WI38 (cell line): ENCODE data around the gene PSENEN.
"Not testable (repeated sequence)": the region's sequence is repeated elsewhere in the genome, so short reads cannot be mapped to it uniquely, and the experiment has no call there.

Experiments used
- H3K4me3 ChIP-seq: 2 replicates; pipeline ENCODE4 v1.5.1; 2011; ENCODE audit warnings: low read depth, mild to moderate bottlenecking, control low read depth, low read length
- TF ChIP-seq, protein P1 (sequence below): IDR thresholded peaks from 2 replicates; pipeline ENCODE4 v1.5.1; 2012; ENCODE audit warnings: low read depth, mild to moderate bottlenecking, control low read depth, low read length

Gene PSENEN

GRCh38 chr19:35760711-35761349, 15.4 kb downstream of the PSENEN start:
- no peak overlapping the region for H3K4me3 ChIP-seq
- TF ChIP-seq, protein P1, sequence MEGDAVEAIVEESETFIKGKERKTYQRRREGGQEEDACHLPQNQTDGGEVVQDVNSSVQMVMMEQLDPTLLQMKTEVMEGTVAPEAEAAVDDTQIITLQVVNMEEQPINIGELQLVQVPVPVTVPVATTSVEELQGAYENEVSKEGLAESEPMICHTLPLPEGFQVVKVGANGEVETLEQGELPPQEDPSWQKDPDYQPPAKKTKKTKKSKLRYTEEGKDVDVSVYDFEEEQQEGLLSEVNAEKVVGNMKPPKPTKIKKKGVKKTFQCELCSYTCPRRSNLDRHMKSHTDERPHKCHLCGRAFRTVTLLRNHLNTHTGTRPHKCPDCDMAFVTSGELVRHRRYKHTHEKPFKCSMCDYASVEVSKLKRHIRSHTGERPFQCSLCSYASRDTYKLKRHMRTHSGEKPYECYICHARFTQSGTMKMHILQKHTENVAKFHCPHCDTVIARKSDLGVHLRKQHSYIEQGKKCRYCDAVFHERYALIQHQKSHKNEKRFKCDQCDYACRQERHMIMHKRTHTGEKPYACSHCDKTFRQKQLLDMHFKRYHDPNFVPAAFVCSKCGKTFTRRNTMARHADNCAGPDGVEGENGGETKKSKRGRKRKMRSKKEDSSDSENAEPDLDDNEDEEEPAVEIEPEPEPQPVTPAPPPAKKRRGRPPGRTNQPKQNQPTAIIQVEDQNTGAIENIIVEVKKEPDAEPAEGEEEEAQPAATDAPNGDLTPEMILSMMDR, result no peak

GRCh38 chr19:35764432-35765315, 19.2 kb downstream of the PSENEN start:
- TF ChIP-seq, protein P1, result no peak
- no peak overlapping the region for H3K4me3 ChIP-seq

DNA sequence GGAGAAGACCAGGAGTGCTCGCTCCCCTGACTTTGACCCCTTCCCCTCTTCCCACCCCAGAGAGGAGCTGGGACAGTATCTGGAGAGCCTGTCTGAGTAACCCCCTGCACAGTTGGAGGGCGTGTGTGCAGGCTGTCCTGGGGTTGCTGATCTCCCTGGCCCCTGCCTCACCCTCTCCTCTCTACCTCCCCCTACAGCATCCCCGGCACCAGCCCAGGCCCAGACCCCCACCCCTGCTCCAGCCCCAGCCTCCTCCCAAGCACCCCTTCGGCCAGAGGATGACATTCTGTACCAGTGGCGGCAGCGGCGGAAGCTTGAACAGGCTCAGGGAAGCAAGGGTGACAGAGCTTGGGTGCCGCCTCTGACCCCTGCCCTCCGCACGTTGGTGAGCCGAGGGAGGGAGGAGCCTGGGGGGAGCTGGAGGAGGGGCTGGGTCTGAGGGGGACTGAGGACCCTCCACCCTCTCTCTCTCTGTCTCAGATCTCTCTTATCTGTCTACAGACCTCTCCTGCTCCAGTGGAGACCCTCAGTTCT, 21.2 kb downstream of the PSENEN start:
- TF ChIP-seq, protein P1, result no peak
- no peak overlapping the region for H3K4me3 ChIP-seq

- TF ChIP-seq, protein P1, result no peak
- no peak overlapping the region for H3K4me3 ChIP-seq
Measured at GRCh38 chr19:35767288-35768081, 22.0 kb downstream of the PSENEN start.

DNA sequence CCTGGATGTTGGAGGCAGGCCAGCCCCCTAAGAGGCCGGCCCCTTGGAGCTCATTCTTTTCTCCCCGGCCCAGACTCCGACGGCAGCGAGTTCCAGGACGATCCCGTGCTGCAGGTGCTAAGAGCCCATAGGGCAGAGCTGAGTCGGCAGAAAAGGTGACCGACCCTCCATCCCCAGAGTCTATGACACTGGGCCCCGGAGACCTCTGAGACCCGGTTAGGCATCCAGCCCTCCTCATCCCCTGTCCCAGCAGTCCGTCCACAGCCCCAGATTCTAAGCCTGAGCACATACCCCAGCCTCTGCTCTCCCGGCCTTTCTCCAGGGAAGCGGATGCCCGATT, 22.6 kb downstream of the PSENEN start:
- H3K4me3 ChIP-seq, result no peak overlapping the region
- TF ChIP-seq, protein P1, result no peak

- not testable (repeated sequence) for H3K4me3 ChIP-seq
Measured at GRCh38 chr19:35772362-35772761, 26.9 kb downstream of the PSENEN start.

GRCh38 chr19:35773020-35773806, 27.8 kb downstream of the PSENEN start:
- TF ChIP-seq, protein P1, result no peak
- no peak overlapping the region for H3K4me3 ChIP-seq
